GM03348 (cell line): Measurements from ENCODE around the gene CCNT2.
"Not testable (repeated sequence)": the region's sequence is repeated elsewhere in the genome, so short reads cannot be mapped to it uniquely, and the experiment has no call there.

Experiments used
- DNase-seq: peaks from one replicate; pipeline ENCODE4 v3.0.0; 2012; ENCODE audit warnings: low spot score

Gene CCNT2

GRCh38 chr2:134918526-134919340 is at the start of gene CCNT2:
TSS of gene CCNT2 (plus strand) at chr2:134918822. CDS start at chr2:134918855, 33 bp downstream.
- peak; percentile 98 for DNase-seq

GRCh38 chr2:134869946-134870736 is 48.5 kb upstream of the CCNT2 start:
- no peak for DNase-seq

- DNase-seq: no peak
These were observed 45.5 kb upstream of the CCNT2 start for GRCh38 chr2:134873152-134873551.

- DNase-seq: no peak
These were observed 43.3 kb upstream of the CCNT2 start for GRCh38 chr2:134875309-134875708.

- no peak for DNase-seq
These were observed 35.8 kb upstream of the CCNT2 start for GRCh38 chr2:134882773-134883172.

GRCh38 chr2:134883552-134884293 is 34.9 kb upstream of the CCNT2 start:
- DNase-seq: no peak

- no peak for DNase-seq
These were observed 34.2 kb upstream of the CCNT2 start for GRCh38 chr2:134884435-134884834.

- no peak for DNase-seq
These were observed 26.2 kb upstream of the CCNT2 start for GRCh38 chr2:134892282-134893035.

- peak; percentile 11 for DNase-seq
These were observed 20.7 kb upstream of the CCNT2 start for GRCh38 chr2:134897932-134898331.

- DNase-seq: no peak
These were observed 19.4 kb upstream of the CCNT2 start for GRCh38 chr2:134899204-134899603.

- DNase-seq: peak; percentile 12
These were observed 18.5 kb upstream of the CCNT2 start for GRCh38 chr2:134900151-134900550.

- DNase-seq: not testable (repeated sequence)
These were observed 14.9 kb upstream of the CCNT2 start for GRCh38 chr2:134903701-134904100.

GRCh38 chr2:134905168-134905567 is 13.5 kb upstream of the CCNT2 start:
- no peak for DNase-seq

GRCh38 chr2:134906726-134907125 is 11.9 kb upstream of the CCNT2 start:
- no peak for DNase-seq

- DNase-seq: not testable (repeated sequence)
These were observed 11.0 kb upstream of the CCNT2 start for GRCh38 chr2:134907441-134908116.

GRCh38 chr2:134910763-134911399 is 7.7 kb upstream of the CCNT2 start:
- no peak for DNase-seq

- no peak for DNase-seq
These were observed 7.2 kb upstream of the CCNT2 start for GRCh38 chr2:134911400-134911785.

GRCh38 chr2:134912361-134912760 is 6.3 kb upstream of the CCNT2 start:
- no peak for DNase-seq

GRCh38 chr2:134917360-134917865 is 1.2 kb upstream of the CCNT2 start:
- DNase-seq: no peak

GRCh38 chr2:134917888-134918525 is 615 bp upstream of the CCNT2 start:
- DNase-seq: no peak
